Right atrium auricular region (tissue), 2 donors: ENCODE data around the gene FLYWCH2. TPM values are rescaled to one million over a fixed set of nuclear protein-coding genes. Genes with fewer than 3 reads are reported as not detected.

Experiments used
- DNase-seq: peaks from one replicate; pipeline ENCODE4 v3.0.0-alpha.2; 2019; ENCODE audit warnings: low spot score
- H3K27ac ChIP-seq, 2 donors: fragments of 200-600 bp; sonication (generic); 1 replicate in 1 of 2; 2 replicates in 1 of 2; pipeline ENCODE4 v1.5.1; 2016 to 2019
- H3K27me3 ChIP-seq, 2 donors: fragments of 200-600 bp; sonication (generic); one replicate each; pipeline versions ENCODE4 v1.5.1 to v1.6.0; 2017 to 2019
- H3K36me3 ChIP-seq: fragments of 200-600 bp; sonication (generic); one replicate; pipeline ENCODE4 v1.5.1; 2016
- H3K4me1 ChIP-seq, 2 donors: fragments of 200-600 bp; sonication (generic); one replicate each; pipeline versions ENCODE4 v1.5.1 to v1.6.0; 2017 to 2019
- H3K4me3 ChIP-seq, 2 donors: fragments of 200-600 bp; sonication (generic); 1 replicate in 1 of 2; 2 replicates in 1 of 2; pipeline ENCODE4 v1.5.1; 2017 to 2019; ENCODE audit warnings: mild to moderate bottlenecking in 1 of 2, moderate library complexity in 1 of 2
- H3K9me3 ChIP-seq, 2 donors: fragments of 200-600 bp; sonication (generic); one replicate each; pipeline ENCODE4 v1.5.1; 2019
- CTCF ChIP-seq, 2 donors: fragments of 200-600 bp; sonication (generic); IDR thresholded peaks; one replicate each; pipeline ENCODE4 v1.5.1; 2019; ENCODE audit warnings: antibody characterized with exemption in 2 of 2
- total RNA-seq, 2 donors: library from RNA; depleted of rRNA; stranded (reverse); fragments of >200 nt; gene quantifications; one replicate each; pipeline ENCODE4 v1.1.0, GENCODE V29; 2016

The FLYWCH2 gene
- total RNA-seq, 2 donors from 2014 or later = 48.2 to 57.9 TPM

- no peak for DNase-seq
- H3K36me3 ChIP-seq = no peaks in the 10 kb centered on the region
- TF ChIP-seq CTCF (IDR thresholded peaks at IDR 0.05) = no peak
- H3K27me3 ChIP-seq = peaks cover 0 to 2% of the 10 kb centered on the region in 2 donors
- no peak overlapping the region for H3K4me3 ChIP-seq
- peaks cover 0 to 12% of the 10 kb centered on the region in 2 donors for H3K9me3 ChIP-seq
- H3K4me1 ChIP-seq = peaks cover 0 to 6% of the 10 kb centered on the region in 2 donors
- no peak overlapping the region for H3K27ac ChIP-seq
Measured at GRCh38 chr16:2852731-2853507, 30.1 kb upstream of the FLYWCH2 start.

GRCh38 chr16:2853531-2854073 is 29.4 kb upstream of the FLYWCH2 start:
- no peak overlapping the region for H3K27ac ChIP-seq
- peaks cover 0 to 9% of the 10 kb centered on the region in 2 donors for H3K27me3 ChIP-seq
- DNase-seq = no peak

GRCh38 chr16:2854700-2855309 is 28.2 kb upstream of the FLYWCH2 start:
- Histone ChIP-seq H3K9me3 (peaks cover 0 to 12% of the 10 kb centered on the region in 2 donors), H3K4me1 (peaks cover 0 to 9% of the 10 kb centered on the region in 2 donors), H3K36me3 (no peaks in the 10 kb centered on the region), H3K27me3 (peaks cover 0 to 12% of the 10 kb centered on the region in 2 donors), H3K27ac (no peak overlapping the region), H3K4me3 (no peak overlapping the region)
- peak in 1 of 2 donors; percentile 12 for TF ChIP-seq CTCF (IDR thresholded peaks at IDR 0.05)
- no peak for DNase-seq

More at GRCh38 chr16:2853531-2854073, 29.4 kb upstream of the FLYWCH2 start:
- no peak overlapping the region for H3K4me3 ChIP-seq
- peaks cover 0 to 12% of the 10 kb centered on the region in 2 donors for H3K9me3 ChIP-seq
- peaks cover 0 to 9% of the 10 kb centered on the region in 2 donors for H3K4me1 ChIP-seq
- no peak for TF ChIP-seq CTCF (IDR thresholded peaks at IDR 0.05)
- no peaks in the 10 kb centered on the region for H3K36me3 ChIP-seq

GRCh38 chr16:2855536-2855935 is 27.5 kb upstream of the FLYWCH2 start:
- H3K4me1 ChIP-seq = peaks cover 0 to 9% of the 10 kb centered on the region in 2 donors
- no peak overlapping the region for H3K4me3 ChIP-seq
- H3K27ac ChIP-seq = no peak overlapping the region
- peaks cover 0 to 12% of the 10 kb centered on the region in 2 donors for H3K27me3 ChIP-seq
- no peak for DNase-seq
- H3K9me3 ChIP-seq = peaks cover 0 to 12% of the 10 kb centered on the region in 2 donors
- TF ChIP-seq CTCF (IDR thresholded peaks at IDR 0.05) = no peak
- no peaks in the 10 kb centered on the region for H3K36me3 ChIP-seq

- Histone ChIP-seq H3K27ac (no peak overlapping the region), H3K4me3 (no peak overlapping the region), H3K36me3 (no peaks in the 10 kb centered on the region), H3K27me3 (peaks cover 0 to 12% of the 10 kb centered on the region in 2 donors), H3K4me1 (peaks cover 0 to 9% of the 10 kb centered on the region in 2 donors), H3K9me3 (peaks cover 0 to 15% of the 10 kb centered on the region in 2 donors)
- no peak for TF ChIP-seq CTCF (IDR thresholded peaks at IDR 0.05)
- DNase-seq = no peak
Measured at GRCh38 chr16:2856061-2856670, 26.8 kb upstream of the FLYWCH2 start.
